ENCODE data around the gene ANGPTL2.
"Not testable (repeated sequence)": the region's sequence is repeated elsewhere in the genome, so short reads cannot be mapped to it uniquely, and the experiment has no call there.

Gene ANGPTL2

DNA sequence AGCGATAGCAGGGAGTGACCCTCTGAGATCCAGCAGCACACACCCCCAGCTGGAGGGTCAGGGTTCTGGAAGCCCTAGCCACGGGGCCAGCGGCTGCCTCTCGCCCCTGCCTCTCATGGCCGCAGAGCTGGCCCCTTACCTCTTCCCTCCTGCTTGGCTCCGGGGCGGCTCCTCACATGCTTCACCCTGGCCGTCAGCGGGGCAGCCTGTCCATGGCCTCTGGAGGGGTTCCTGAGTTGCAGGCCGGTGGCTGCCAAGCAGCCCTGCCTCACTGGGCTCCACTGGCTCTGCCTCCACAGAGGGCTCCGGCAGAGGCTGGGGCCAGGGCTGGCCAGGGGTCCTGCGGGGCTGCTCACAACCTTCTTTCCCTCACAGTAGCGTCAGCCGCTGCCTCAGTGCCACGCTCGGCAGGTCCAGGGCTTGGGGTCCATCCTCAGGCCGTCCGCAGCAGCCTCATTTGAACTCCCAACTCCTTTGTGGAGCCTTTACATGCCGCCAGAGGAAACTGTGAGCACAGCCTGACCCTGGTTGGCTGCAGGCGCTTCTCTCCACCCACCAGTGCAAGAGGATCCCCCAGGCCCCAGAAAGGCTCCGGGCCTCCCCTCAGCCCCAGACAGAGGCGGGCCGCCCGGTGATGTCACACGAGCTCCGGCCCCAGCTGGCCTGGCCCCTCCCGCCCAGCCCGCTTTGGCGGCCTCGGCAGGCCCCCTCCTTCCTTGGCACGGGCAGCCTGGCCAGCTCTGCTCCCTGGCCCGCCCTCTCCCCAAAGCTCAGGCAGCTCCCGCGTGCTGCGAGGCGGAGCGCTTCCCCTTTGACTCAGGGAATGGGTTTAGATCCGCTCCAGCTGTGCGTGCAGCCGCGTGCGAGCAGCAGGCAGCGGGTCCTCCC, at the start of gene ANGPTL2:
Gene ANGPTL2, minus strand, starts transcription at position 460 of the 888 bp plus-strand sequence. CDS start 13,904 bp downstream, outside the sequence.
- no peak for DNase-seq

- not testable (repeated sequence) for DNase-seq
These were observed 48.9 kb upstream of the ANGPTL2 start for GRCh38 chr9:127171348-127171747.

GRCh38 chr9:127170652-127171051, 48.2 kb upstream of the ANGPTL2 start:
- DNase-seq: no peak

DNA sequence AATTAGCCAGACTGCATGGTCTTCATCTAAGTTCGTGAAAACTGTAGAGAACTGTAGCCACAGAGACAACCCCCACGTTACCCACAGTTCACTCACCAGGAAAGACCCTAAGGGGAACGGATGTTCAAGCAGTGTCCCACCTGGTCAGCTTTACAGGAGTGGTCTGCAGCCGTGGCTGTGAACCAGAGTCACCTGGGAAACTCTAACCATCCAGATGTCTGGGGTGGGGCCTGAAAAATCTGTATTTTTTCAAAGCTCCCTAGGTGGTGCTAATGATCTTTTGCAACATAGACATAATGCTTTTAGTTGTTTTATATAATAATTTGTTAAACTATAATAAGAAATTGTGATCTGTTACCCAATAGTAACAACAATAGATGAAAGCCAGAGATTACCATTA, 47.7 kb upstream of the ANGPTL2 start:
- DNase-seq: no peak

DNA sequence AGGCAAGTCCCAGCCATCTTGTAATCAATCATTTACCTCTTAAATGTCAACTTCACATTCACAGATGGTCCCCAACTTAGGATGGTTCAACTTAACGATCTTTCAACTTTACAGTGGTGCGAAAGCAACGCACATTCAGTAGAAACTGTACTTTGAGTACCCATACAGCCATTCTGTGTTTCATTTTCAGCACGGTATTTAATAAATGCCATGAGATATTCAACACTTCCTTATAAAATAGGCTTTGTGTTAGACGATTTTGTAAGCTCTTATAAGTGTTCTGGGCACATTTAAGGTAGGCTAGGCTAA, 47.1 kb upstream of the ANGPTL2 start:
- DNase-seq: no peak

- no peak for DNase-seq
These were observed 46.5 kb upstream of the ANGPTL2 start for GRCh38 chr9:127168756-127169574.

DNA sequence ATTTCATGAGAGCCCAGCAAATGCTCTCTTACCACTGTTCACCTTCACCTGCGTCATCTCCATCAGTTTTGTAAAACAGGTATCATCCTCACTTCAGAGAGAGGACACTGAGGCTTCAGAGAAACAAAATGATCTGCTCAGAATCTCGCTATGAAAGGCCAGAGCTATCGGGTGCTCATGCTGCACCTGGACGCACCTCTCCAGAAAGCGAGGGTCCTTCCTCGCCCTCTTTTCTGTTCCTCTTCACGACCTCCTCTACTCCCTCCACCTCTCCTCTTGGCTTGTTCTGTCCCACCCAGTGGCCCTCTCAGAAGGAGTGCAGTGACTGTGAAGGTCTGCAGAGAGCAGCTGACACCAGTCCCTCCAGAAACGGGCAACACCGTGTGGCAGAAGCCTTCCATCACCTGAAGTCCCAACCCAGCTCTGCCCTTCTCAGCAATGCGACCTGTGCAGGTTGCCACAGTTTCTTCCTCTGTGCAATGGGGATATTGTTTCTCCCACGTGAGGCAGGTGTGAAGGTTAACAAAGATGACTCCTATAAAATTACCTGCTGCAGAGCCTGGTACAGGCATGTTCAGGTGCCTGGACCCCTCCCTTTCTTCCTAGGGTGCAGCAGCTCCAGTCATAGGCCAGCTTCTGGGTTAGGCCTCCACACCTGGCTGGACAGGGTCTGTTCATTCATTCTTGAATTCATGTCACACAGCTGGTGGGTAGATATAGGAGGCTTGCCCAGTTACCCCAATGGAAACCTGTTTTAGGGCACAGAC, 45.3 kb upstream of the ANGPTL2 start:
- DNase-seq: no peak

- DNase-seq: peak; percentile 49
These were observed 44.5 kb upstream of the ANGPTL2 start for GRCh38 chr9:127166651-127167524.

GRCh38 chr9:127166111-127166510, 43.7 kb upstream of the ANGPTL2 start:
- no peak for DNase-seq

- no peak for DNase-seq
These were observed 42.7 kb upstream of the ANGPTL2 start for GRCh38 chr9:127165116-127165515.

DNA sequence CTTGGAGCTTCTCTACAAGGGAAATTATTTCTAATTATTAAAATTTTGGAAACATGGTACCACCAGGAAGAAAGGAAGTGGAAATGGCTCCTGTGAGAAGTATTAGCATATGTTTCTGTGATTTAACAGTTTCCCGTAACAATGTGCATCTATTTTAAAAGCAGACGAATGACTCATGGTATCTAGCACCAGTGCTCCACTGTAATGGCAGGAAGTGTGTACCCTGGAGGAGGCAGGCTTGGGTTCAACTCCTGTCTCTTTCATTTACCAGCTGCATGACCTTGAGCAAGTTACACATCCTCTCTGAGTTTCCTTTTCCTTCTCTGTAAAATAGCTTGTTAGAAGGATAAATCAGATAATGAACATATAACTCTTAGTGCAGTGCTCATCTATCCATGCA, 41.0 kb upstream of the ANGPTL2 start:
- peak; percentile 40 for DNase-seq

DNA sequence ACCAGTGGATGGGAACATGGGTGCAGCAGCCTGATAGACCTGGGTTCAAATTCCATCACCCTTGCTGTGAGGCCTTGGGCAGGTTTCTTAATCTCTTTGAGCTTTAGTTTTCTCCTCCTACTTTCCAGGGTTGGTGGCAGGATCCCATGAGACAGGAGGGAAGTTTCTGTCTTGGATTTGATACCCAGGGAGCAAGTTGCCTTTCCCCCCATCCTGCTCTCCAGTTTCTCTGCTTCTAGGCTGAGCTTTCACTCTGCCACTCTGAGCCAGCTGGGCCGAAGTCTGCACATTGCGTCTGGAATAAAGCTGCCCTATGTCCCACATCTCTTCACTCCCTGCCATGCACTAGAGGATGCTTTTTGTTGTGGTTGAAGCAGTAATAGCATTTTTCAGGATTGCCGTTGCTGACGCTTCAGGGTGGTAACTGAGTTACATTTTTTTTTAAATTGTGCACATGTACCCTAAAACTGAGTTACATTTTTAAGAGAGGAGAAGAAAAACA, 40.5 kb upstream of the ANGPTL2 start:
- no peak for DNase-seq

DNA sequence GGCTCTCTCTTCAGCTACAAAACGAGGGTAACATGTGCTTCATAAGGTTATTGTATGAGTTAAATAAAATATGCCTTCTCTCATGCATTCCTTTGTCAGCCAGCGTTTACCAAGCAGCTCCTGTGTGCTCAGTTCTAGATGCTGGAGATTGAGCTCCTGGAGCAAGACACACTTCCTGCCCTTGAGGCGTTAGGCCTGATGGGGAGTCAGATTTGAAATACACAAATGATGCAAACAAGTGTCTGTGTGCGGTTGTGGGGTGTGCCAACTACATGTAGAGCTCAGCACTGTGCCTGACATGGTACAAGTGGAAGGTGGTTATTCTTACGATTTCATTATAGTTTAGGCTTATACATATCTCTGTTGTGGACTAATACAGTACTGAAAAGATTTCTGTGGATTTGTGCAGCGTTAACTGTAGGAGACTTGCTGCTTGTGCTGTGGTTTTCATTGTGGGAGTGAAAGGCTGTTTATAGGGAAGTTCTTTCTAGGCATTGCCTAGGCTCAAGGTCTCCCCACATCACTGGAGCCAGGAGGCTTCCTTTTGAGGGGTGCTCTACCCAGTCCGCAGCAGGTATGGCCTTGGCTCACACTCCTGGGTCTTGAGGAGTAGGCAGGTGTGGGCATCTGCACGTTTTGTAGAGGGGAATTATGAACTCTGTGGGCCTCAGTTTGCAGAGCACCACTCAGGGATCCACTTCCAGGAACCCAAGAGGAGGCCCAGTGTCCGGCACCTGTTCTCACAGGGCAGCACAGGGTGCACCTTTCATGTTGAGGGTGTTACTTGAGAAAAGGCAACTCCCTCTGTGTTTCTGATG, 39.8 kb upstream of the ANGPTL2 start:
- no peak for DNase-seq

- no peak for DNase-seq
These were observed 38.7 kb upstream of the ANGPTL2 start for GRCh38 chr9:127161081-127161624.

- DNase-seq: no peak
These were observed 37.6 kb upstream of the ANGPTL2 start for GRCh38 chr9:127159949-127160610.

GRCh38 chr9:127159325-127159801, 36.9 kb upstream of the ANGPTL2 start:
- DNase-seq: peak; percentile 7

GRCh38 chr9:127158786-127159324, 36.4 kb upstream of the ANGPTL2 start:
- no peak for DNase-seq

DNA sequence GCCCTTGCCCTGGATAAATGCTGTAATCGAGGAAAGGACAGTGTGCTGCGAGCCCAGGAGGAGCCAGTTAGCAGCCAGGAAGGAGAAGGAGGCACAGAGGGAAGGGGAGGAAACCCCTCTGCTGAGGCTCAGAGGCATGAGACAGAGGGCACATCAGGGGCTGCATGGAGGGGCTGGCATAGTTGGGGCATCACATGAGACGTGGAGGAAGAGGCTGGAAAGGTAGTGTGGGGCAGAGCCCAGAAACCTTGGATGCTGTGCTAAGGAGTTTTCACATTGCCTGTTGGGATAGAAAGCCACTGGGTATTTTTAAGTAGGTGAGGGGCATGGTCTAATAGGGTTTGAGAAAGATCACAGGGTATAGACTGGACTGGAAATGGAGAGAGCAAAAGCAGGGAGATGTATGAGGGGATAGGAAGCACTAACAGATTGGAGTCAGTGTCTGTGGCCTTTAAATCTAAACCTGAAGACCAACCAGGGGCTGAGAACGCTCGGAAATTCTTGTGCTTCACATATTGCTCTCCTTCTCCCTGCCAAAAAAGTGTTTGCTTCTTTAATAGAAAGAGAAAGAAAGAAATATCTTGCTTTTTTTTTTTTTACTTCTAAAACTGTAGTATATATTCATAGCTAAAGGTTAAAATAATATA, 33.0 kb upstream of the ANGPTL2 start:
- no peak for DNase-seq

All from NK-92 treated with Interleukin-12 subunit alpha and Interleukin-12 subunit beta, amount 100 ng/mL, for 24 hours (cell line).